PC-3 (cell line): ENCODE data around the gene NAGPA.

ENCODE experiments used
- CTCF ChIP-seq: fragments of 300-600 bp; sonication (generic); conservative IDR thresholded peaks from 2 replicates; pipeline ENCODE4 v1.5.1; 2017; ENCODE audit warnings: antibody characterized with exemption, low read depth, mild to moderate bottlenecking, low read length
- EZH2 ChIP-seq: fragments of 300-600 bp; sonication (generic); IDR thresholded peaks from one replicate; pipeline ENCODE4 v1.6.1; 2017; ENCODE audit warnings: antibody characterized with exemption, mild to moderate bottlenecking, low read length; ENCODE audit not compliant: unreplicated experiment
- EZH2phosphoT487 ChIP-seq: fragments of 300-600 bp; sonication (generic); IDR thresholded peaks from 2 replicates; pipeline ENCODE4 v1.6.1; 2018; ENCODE audit warnings: mild to moderate bottlenecking, antibody characterized with exemption, low read length, borderline replicate concordance

DNA sequence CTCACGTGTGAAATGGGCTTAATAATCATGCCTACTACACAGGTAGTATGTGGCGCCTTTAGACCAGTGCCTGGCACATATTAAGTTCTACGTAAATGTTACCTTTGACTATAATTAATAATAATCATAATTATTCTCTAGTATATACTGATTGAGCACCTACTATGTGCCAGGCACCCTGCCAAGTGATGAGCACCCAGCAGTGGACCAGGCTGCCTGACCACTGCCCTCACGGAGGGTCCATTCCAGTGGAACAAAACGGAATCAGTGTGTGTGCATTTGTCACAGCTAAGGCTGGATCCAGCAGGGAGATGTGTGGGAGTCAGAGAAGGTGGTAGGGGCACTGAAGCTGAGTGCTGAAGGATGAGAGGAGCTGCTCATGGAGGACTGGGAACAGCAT, 45.1 kb downstream of the NAGPA start:
- TF ChIP-seq EZH2phosphoT487 (no peak), CTCF (no peak), EZH2 (no peak)
